ENCODE measurements around the gene IBTK.

DNA sequence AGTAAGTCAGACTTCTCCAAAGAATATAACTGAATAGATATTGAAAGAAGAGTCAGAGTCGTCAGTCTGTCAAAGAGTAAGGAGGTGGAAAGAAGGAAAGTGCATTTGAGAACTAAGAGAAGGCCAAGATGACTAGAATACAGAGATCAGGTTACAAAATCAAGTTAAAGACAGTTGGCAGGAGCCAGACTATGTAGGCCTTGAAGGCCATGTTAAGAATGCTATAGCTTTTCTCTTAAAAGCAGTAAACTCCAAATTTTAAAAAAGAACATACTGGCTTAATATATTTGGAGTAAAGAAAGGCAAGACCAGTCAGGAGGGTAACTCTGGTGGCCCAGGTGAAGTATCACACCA lies 68.8 kb downstream of the IBTK start:
- TF ChIP-seq, protein P1, sequence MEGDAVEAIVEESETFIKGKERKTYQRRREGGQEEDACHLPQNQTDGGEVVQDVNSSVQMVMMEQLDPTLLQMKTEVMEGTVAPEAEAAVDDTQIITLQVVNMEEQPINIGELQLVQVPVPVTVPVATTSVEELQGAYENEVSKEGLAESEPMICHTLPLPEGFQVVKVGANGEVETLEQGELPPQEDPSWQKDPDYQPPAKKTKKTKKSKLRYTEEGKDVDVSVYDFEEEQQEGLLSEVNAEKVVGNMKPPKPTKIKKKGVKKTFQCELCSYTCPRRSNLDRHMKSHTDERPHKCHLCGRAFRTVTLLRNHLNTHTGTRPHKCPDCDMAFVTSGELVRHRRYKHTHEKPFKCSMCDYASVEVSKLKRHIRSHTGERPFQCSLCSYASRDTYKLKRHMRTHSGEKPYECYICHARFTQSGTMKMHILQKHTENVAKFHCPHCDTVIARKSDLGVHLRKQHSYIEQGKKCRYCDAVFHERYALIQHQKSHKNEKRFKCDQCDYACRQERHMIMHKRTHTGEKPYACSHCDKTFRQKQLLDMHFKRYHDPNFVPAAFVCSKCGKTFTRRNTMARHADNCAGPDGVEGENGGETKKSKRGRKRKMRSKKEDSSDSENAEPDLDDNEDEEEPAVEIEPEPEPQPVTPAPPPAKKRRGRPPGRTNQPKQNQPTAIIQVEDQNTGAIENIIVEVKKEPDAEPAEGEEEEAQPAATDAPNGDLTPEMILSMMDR (IDR thresholded peaks at IDR 0.05), result no peak
- TF ChIP-seq POLR2A (IDR thresholded peaks at IDR 0.05), result no peak
- TF ChIP-seq EP300 (IDR thresholded peaks at IDR 0.05), result no peak

Data from sigmoid colon (tissue), 4 donors.